ENCODE results near the gene ACP6. TPM values are rescaled to one million over a fixed set of nuclear protein-coding genes. Genes with fewer than 3 reads are reported as not detected.

The ACP6 gene
- total and polyA plus RNA-seq, 10 of the 15 experiments (the other 5 are each of a cell fraction or from before 2014, with no cell fraction given) = 3.1 to 19.7 (median 9.4) TPM

GRCh38 chr1:147652306-147652705, 18.0 kb downstream of the ACP6 start:
- no peak for FAIRE-seq
- Histone ChIP-seq H3K4me2 (ENCODE audit: control insufficient read depth, insufficient read depth) (no peak overlapping the region), H3K27ac (ENCODE audit: control insufficient read depth, insufficient read depth) (no peak overlapping the region), H3K27me3 (replicated peaks in 1 of 2; ENCODE audit: control insufficient read depth in 2 of 2, insufficient read depth in 2 of 2, low read length in 1 of 2) (no peaks in the 10 kb centered on the region), H4K20me1 (ENCODE audit: control insufficient read depth, insufficient read depth) (no peaks in the 10 kb centered on the region), H3K79me2 (ENCODE audit: control insufficient read depth, insufficient read depth, low read length) (no peaks in the 10 kb centered on the region), H3K9ac (ENCODE audit: control insufficient read depth, insufficient read depth, low read length) (no peak overlapping the region), H3K9me3 (replicated peaks; ENCODE audit: control insufficient read depth, insufficient read depth, low read length) (no peaks in the 10 kb centered on the region), H2AFZ (ENCODE audit: control insufficient read depth, low read depth, low read length) (no peak overlapping the region), H3K4me3 (no peak overlapping the region), H3K36me3 (ENCODE audit: control insufficient read depth in 2 of 2, insufficient read depth in 2 of 2, low read length in 1 of 2) (peaks cover 0 to 3% of the 10 kb centered on the region in 2 experiments; a peak in 2 of 4 replicates), H3K4me1 (ENCODE audit: control insufficient read depth, insufficient read depth, low read length) (no peaks in the 10 kb centered on the region)
- intact Hi-C loops (cut with micrococcal nuclease; ENCODE audit: unreplicated experiment) (no loop called here), in situ Hi-C loops (cut with MboI) (loop anchor here (5.0 kb wide), 1 partner anchor 35 kb away; no protein-coding TSS in a partner anchor)
- WGBS (ENCODE audit: insufficient coverage, insufficient replicate concordance, low lambda C conversion rate, missing lambda C conversion rate) = 77% methylated on average over 3 of the region's 3 CpGs
- CTCF ChIA-PET = interaction anchor here (1.0 to 1.2 kb wide), 3 partner anchors 9 to 241 kb away, joined by 3 to 4 read pairs (median 4); no protein-coding TSS in a partner anchor
- POLR2A ChIA-PET = no interaction called here
- no peak for ATAC-seq
- RAD21 ChIA-PET (ENCODE audit: unreplicated experiment) = no interaction called here
- no peak for DNase-seq (ENCODE audit: low read depth, low spot score)
- SMC1A ChIA-PET (ENCODE audit: uncharacterized antibody, unreplicated experiment) = no interaction called here
- BruUV-seq (replicated peaks) = no TSS peak
- TF ChIP-seq RFX5 (IDR thresholded peaks at IDR 0.05; ENCODE audit: low read depth, low read length) = no peak
- TF ChIP-seq NR2C1 (IDR thresholded peaks at IDR 0.05) = no peak
- no peak for TF ChIP-seq RELA (IDR thresholded peaks at IDR 0.05; ENCODE audit: borderline replicate concordance, partially characterized antibody)
- TF ChIP-seq ATF7 (IDR thresholded peaks at IDR 0.05; ENCODE audit: low read depth) = no peak
- no peak for TF ChIP-seq ZBTB4 (CRISPR knock-in tag; IDR thresholded peaks at IDR 0.05)
- no peak for TF ChIP-seq WRNIP1 (IDR thresholded peaks at IDR 0.05; ENCODE audit: borderline replicate concordance, low read depth, low read length)
- no peak for TF ChIP-seq SIX5 (IDR thresholded peaks at IDR 0.05; ENCODE audit: low read depth, low read length, severe bottlenecking)
- TF ChIP-seq EZH2 (IDR thresholded peaks at IDR 0.05; ENCODE audit: borderline replicate concordance, control insufficient read depth, low read depth, low read length) = no peak
- TF ChIP-seq RBBP5 (conservative IDR thresholded peaks at IDR 0.05) = no peak
- no peak for TF ChIP-seq BRCA1 (IDR thresholded peaks at IDR 0.05; ENCODE audit: low read depth, low read length)
- no peak for TF ChIP-seq BCL3 (IDR thresholded peaks at IDR 0.05; ENCODE audit: borderline replicate concordance, insufficient read depth, low read depth, low read length, poor library complexity, severe bottlenecking)
- no peak for TF ChIP-seq CTCF (IDR thresholded peaks at IDR 0.05 in 2 of 3, conservative IDR thresholded peaks at IDR 0.05 in 1 of 3; ENCODE audit: control insufficient read depth in 2 of 3, extremely low read depth in 1 of 3, insufficient read depth in 1 of 3, low read depth in 3 of 3, low read length in 3 of 3)
- TF ChIP-seq POLR2A (IDR thresholded peaks at IDR 0.05; ENCODE audit: low read depth, low read length) = no peak
- no peak for TF ChIP-seq CBX3 (IDR thresholded peaks at IDR 0.05; ENCODE audit: borderline replicate concordance, low read depth)
- TF ChIP-seq NFYA (IDR thresholded peaks at IDR 0.05; ENCODE audit: borderline replicate concordance, low read depth, low read length) = no peak
